ENCODE measurements around the gene ENTPD7. TPM values are rescaled to one million over a fixed set of nuclear protein-coding genes. Genes with fewer than 3 reads are reported as not detected.

The ENTPD7 gene
- total and polyA plus RNA-seq, 12 donors = 1.2 to 38.7 (median 10.9) TPM

DNA sequence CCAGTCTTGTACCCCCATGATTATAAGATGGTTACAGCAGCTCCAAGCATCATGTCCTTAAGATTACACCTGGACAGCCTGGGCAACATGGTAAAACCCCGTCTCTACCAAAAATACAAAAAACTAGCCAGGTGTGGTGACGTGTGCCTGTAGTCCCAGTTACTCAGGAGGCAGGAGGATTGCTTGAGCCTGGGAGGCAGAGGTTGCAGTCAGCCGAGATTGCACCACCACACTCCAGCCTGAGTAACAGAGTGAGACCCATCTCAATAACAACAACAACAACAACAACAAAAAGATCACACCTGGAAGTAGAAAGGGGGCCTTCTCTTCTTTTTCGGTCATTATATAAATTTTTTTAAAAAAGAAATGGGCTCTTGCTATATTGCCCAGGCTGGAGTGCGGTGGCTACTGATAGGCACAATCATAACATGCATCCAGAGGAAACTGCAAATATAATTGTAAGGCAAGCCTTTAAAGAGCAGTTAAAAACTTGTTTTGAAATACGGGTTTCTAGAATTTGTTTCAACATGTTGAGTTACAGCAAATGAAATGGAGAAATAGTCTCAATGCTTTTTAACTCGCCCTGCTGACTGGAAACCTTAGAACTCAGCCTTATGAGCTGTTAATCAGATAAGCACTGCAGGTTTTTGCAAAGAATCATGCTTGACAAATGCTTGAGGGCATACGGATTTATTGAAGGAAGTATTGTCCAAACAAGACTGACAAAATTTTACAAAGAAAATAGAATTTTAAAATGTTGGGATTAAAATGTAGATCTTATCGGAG is 4.7 kb upstream of the ENTPD7 start:
- no peak for DNase-seq
- 87 to 93% (median 90%) methylated on average over 9 of the region's 9 CpGs for WGBS, 4 donors
- no peaks in the 10 kb centered on the region for H3K36me3 ChIP-seq (replicated peaks in 1 of 2)

GRCh38 chr10:99656199-99657064 is 2.9 kb upstream of the ENTPD7 start:
- TF ChIP-seq POLR2A (IDR thresholded peaks at IDR 0.05) (no peak), CTCF (IDR thresholded peaks at IDR 0.05) (no peak)
- WGBS, 4 donors = 0% methylated on average over 1 of the region's 1 CpG
- Histone ChIP-seq H3K4me1 (replicated peaks in 1 of 2) (peaks cover 16 to 20% of the 10 kb centered on the region in 2 donors), H3K9me3 (replicated peaks in 1 of 3) (no peaks in the 10 kb centered on the region), H3K27ac (no peak overlapping the region), H3K36me3 (replicated peaks in 1 of 2) (no peaks in the 10 kb centered on the region), H3K4me3 (no peak overlapping the region), H3K27me3 (no peaks in the 10 kb centered on the region)
- no peak for DNase-seq
- intact Hi-C loops (cut with DNase I) = no loop called here

More for the DNA sequence above, 4.7 kb upstream of the ENTPD7 start:
- H3K9me3 ChIP-seq (replicated peaks in 1 of 3) = no peaks in the 10 kb centered on the region
- no peaks in the 10 kb centered on the region for H3K27me3 ChIP-seq
- H3K4me1 ChIP-seq (replicated peaks in 1 of 2) = peaks cover 6 to 7% of the 10 kb centered on the region in 2 donors
- intact Hi-C loops (cut with DNase I) = no loop called here
- no peak overlapping the region for H3K27ac ChIP-seq
- H3K4me3 ChIP-seq = no peak overlapping the region
- TF ChIP-seq CTCF (IDR thresholded peaks at IDR 0.05) (no peak), POLR2A (IDR thresholded peaks at IDR 0.05) (no peak)

DNA sequence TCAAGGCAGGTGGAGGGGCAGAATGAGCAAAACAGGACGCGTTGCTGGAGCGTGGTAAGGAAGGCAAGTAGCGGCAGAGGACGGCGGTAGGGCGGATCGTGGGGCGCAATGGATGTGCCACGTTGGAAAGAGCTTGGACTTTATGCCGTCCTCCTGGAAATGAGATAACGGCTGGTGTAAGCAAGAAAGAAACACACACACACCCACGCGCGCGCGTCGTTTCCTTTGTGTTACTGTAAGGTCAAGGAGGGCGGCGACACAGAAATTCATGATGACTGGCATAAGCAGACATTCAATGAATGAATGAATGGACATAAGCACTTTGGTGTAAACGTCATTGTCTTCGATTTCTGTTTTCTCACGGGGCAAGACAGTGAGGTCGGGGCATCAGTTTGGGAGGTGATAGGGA is 683 bp upstream of the ENTPD7 start:
- Histone ChIP-seq H3K27me3 (no peaks in the 10 kb centered on the region), H3K9me3 (replicated peaks in 1 of 3) (no peaks in the 10 kb centered on the region), H3K27ac (peak overlapping the region in 1 of 5 donors; percentile 57), H3K36me3 (replicated peaks in 1 of 2) (no peaks in the 10 kb centered on the region), H3K4me3 (peak overlapping the region; percentile 65 to 98 (median 82)), H3K4me1 (replicated peaks in 1 of 2) (peaks cover 16 to 26% of the 10 kb centered on the region in 2 donors)
- peak; percentile 35 to 86 (median 72) for DNase-seq
- 3 to 13% (median 8%) methylated on average over 24 of the region's 24 CpGs for WGBS, 4 donors
- intact Hi-C loops (cut with DNase I) = no loop called here
- TF ChIP-seq POLR2A (IDR thresholded peaks at IDR 0.05) (no peak), CTCF (IDR thresholded peaks at IDR 0.05) (no peak)

DNA sequence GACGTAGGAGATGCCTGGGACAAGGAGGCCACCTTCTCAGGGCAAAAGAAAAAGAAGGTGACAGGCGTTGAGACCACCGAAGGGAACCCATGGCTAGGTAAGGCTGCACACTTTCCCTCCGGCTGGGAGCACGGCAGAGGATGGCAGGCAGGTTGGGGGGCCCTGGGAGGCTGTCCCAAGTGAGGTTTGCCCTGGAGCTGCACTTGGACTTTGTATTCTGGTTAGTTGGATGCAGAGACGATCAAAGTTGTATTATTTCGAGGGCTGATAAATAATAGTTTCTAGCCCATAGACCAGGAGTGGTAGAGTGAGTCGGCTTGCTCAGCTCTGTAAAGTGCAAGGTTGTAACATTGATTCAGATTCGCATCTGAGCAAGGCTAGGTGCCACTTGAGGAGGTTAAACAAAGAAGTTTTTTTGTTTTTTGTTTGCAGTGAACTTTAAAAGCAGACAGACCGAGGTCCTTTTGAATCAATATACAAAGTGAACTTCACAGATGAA is 608 bp downstream of the ENTPD7 start:
- H3K4me3 ChIP-seq = peak overlapping the region; percentile 65 to 98 (median 82)
- DNase-seq = no peak
- WGBS, 4 donors = 9 to 12% (median 10%) methylated on average over 5 to 10 of the region's 10 CpGs
- intact Hi-C loops (cut with DNase I) = loop anchor here in 1 of 2 donors (5.0 kb wide), 1 partner anchor 38 kb away; the partner anchor contains the start of gene SLC25A28
- no peaks in the 10 kb centered on the region for H3K9me3 ChIP-seq (replicated peaks in 1 of 3)
- peaks cover 16 to 26% of the 10 kb centered on the region in 2 donors for H3K4me1 ChIP-seq (replicated peaks in 1 of 2)
- H3K27me3 ChIP-seq = no peaks in the 10 kb centered on the region
- H3K27ac ChIP-seq = peak overlapping the region in 3 of 5 donors; percentile 10 to 74 (median 61)
- no peaks in the 10 kb centered on the region for H3K36me3 ChIP-seq (replicated peaks in 1 of 2)
- TF ChIP-seq CTCF (IDR thresholded peaks at IDR 0.05) = no peak
- no peak for TF ChIP-seq POLR2A (IDR thresholded peaks at IDR 0.05)
